CD14-positive monocyte (primary cell): ENCODE results near the gene HSD17B14. TPM values are rescaled to one million over a fixed set of nuclear protein-coding genes. Genes with fewer than 3 reads are reported as not detected.

ENCODE experiments used
- DNase-seq, 3 donors: peaks; one replicate each; pipeline ENCODE4 v3.0.0-alpha.2; 2011 to 2022
- H2AFZ ChIP-seq: 2 replicates; pipeline ENCODE4 v1.6.0; 2012; ENCODE audit warnings: mild to moderate bottlenecking, low read depth, low read length, inconsistent platforms; ENCODE audit not compliant: insufficient read depth, poor library complexity, severe bottlenecking
- H3K27ac ChIP-seq, 2 donors: 1 replicate in 1 of 2; 2 replicates in 1 of 2; pipeline ENCODE4 v1.5.1; 2012 to 2013; ENCODE audit warnings: low read length in 2 of 2, control low read depth in 1 of 2, inconsistent platforms in 1 of 2, low read depth in 1 of 2, mild to moderate bottlenecking in 1 of 2
- H3K27me3 ChIP-seq, 2 donors: one replicate each; pipeline versions ENCODE4 v1.6.0 to v1.6.1; 2011 to 2013; ENCODE audit warnings: low read length in 2 of 2; ENCODE audit not compliant: control insufficient read depth in 2 of 2, insufficient read depth in 2 of 2
- H3K36me3 ChIP-seq, 2 donors: replicated peaks in 1 of 2; 1 replicate in 1 of 2; 2 replicates in 1 of 2; pipeline versions ENCODE4 v1.5.1 to v1.6.1; 2012 to 2013; ENCODE audit warnings: low read length in 2 of 2, control low read depth in 1 of 2, inconsistent platforms in 1 of 2, mild to moderate bottlenecking in 1 of 2; ENCODE audit not compliant: insufficient read depth in 2 of 2, control insufficient read depth in 1 of 2
- H3K4me1 ChIP-seq, 2 donors: 1 replicate in 1 of 2; 2 replicates in 1 of 2; pipeline versions ENCODE4 v1.5.1 to v1.6.1; 2012 to 2013; ENCODE audit warnings: low read length in 2 of 2, control low read depth in 1 of 2, inconsistent platforms in 1 of 2, mild to moderate bottlenecking in 1 of 2, moderate library complexity in 1 of 2; ENCODE audit not compliant: insufficient read depth in 2 of 2, control insufficient read depth in 1 of 2
- H3K4me2 ChIP-seq: replicated peaks from 2 replicates; pipeline ENCODE3; 2012; ENCODE audit warnings: low read length, moderate library complexity, mild to moderate bottlenecking; ENCODE audit not compliant: poor library complexity, severe bottlenecking; ENCODE audit errors: extremely low read depth
- H3K4me3 ChIP-seq, 3 experiments: fragments of 200-600 bp in 1 of 3; sonication (generic) in 1 of 3; replicated peaks in 1 of 3; 1 replicate in 2 of 3; 2 replicates in 1 of 3; pipeline ENCODE4 v1.5.1; 2011 to 2013; ENCODE audit warnings: low read length in 3 of 3, mild to moderate bottlenecking in 3 of 3, control low read depth in 2 of 3, low read depth in 2 of 3, inconsistent platforms in 1 of 3, moderate library complexity in 1 of 3
- H3K79me2 ChIP-seq: 2 replicates; pipeline ENCODE4 v1.6.0; 2012; ENCODE audit warnings: mild to moderate bottlenecking, control low read depth, inconsistent platforms, low read length, moderate library complexity; ENCODE audit not compliant: insufficient read depth
- H3K9ac ChIP-seq: 2 replicates; pipeline ENCODE4 v1.6.0; 2017; ENCODE audit warnings: low read length, mild to moderate bottlenecking; ENCODE audit not compliant: insufficient read depth, poor library complexity, severe bottlenecking
- H3K9me3 ChIP-seq, 2 donors: replicated peaks in 1 of 2; 1 replicate in 1 of 2; 2 replicates in 1 of 2; pipeline versions ENCODE4 v1.5.1 to v1.6.1; 2012 to 2013; ENCODE audit warnings: low read length in 2 of 2, control low read depth in 1 of 2; ENCODE audit not compliant: control insufficient read depth in 1 of 2, insufficient read depth in 1 of 2
- H4K20me1 ChIP-seq: 2 replicates; pipeline ENCODE4 v1.6.0; 2012; ENCODE audit warnings: mild to moderate bottlenecking, low read length, control low read depth, moderate library complexity; ENCODE audit not compliant: insufficient read depth
- H3K27ac Mint-ChIP-seq, 7 donors: one replicate each; pipeline ENCODE4 v1.8.0; 2020; ENCODE audit warnings: mild to moderate bottlenecking in 7 of 7, mixed read lengths in 7 of 7, moderate library complexity in 6 of 7, inconsistent platforms in 2 of 7
- H3K27me3 Mint-ChIP-seq, 3 donors: one replicate each; pipeline ENCODE4 v1.8.0; 2021 to 2022; ENCODE audit warnings: low read depth in 3 of 3, mild to moderate bottlenecking in 3 of 3, mixed read lengths in 3 of 3, moderate library complexity in 3 of 3, inconsistent platforms in 1 of 3
- H3K36me3 Mint-ChIP-seq, 2 donors: one replicate each; pipeline ENCODE4 v1.8.0; 2020; ENCODE audit warnings: mixed read lengths in 2 of 2, inconsistent platforms in 1 of 2, mild to moderate bottlenecking in 1 of 2
- H3K4me1 Mint-ChIP-seq: one replicate; pipeline ENCODE4 v1.8.0; 2020; ENCODE audit warnings: mild to moderate bottlenecking, mixed read lengths
- H3K4me3 Mint-ChIP-seq, 2 donors: one replicate each; pipeline ENCODE4 v1.8.0; 2020; ENCODE audit warnings: mild to moderate bottlenecking in 2 of 2, mixed read lengths in 2 of 2, moderate library complexity in 1 of 2
- H3K9me3 Mint-ChIP-seq, 7 donors: one replicate each; pipeline ENCODE4 v1.8.0; 2020 to 2022; ENCODE audit warnings: mixed read lengths in 7 of 7, mild to moderate bottlenecking in 6 of 7, moderate library complexity in 6 of 7, inconsistent platforms in 2 of 7
- WGBS: methylation state at CpG from one replicate; pipeline ENCODE4 v1.1.5; 2013; ENCODE audit warnings: missing lambda C conversion rate; ENCODE audit not compliant: insufficient coverage; 5-methylcytosine and 5-hydroxymethylcytosine counted together
- intact Hi-C, 2 donors: fragments of 100-400 bp; cut with micrococcal nuclease; formaldehyde crosslinking; loops; one replicate each; pipeline versions ENCODE4 v1.15.0 to v1.15.1; 2023
- polyA plus RNA-seq, 3 donors: library from polyadenylated mRNA; depleted of rRNA in 1 of 3; unstranded in 2 of 3; stranded (reverse) in 1 of 3; fragments of 300-500 nt in 2 of 3; fragments of >200 nt in 1 of 3; fragmentation: Illumina TruSeq in 2 of 3; gene quantifications; 1 replicate in 2 of 3; 2 replicates in 1 of 3; pipeline ENCODE4 v1.2.3, GENCODE V29; 2012 to 2021
- TF ChIP-seq, protein P1 (sequence below): fragments of 200-600 bp; IDR thresholded peaks from one replicate; pipeline ENCODE4 v1.8.0; 2022; ENCODE audit warnings: antibody characterized with exemption, mild to moderate bottlenecking

HSD17B14 gene
- polyA plus RNA-seq, 3 donors = not detected

DNA sequence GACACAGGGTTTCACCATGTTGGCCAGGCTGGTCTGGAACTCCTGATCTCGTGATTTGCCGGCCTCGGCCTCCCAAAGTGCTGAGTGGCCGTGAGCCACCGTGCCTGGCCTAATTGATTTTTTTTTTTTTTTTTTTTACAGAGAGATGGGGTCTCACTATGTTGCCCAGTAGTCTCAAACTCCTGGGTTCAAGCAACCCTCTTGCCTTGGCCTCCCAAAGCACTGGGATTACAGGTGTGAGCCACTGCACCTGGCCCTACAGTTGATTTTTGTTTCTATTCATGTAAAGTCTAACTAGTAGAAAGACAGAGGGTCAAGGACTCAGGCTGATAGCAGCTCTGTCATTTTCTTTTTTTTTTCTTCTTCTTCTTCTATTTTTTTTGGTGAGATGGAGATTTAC is 59.2 kb downstream of the HSD17B14 start:
- Histone ChIP-seq H3K79me2 (no peaks in the 10 kb centered on the region), H3K9ac (no peak overlapping the region), H3K9me3 (no peaks in the 10 kb centered on the region), H3K4me3 (no peak overlapping the region), H3K4me2 (no peak overlapping the region), H4K20me1 (no peaks in the 10 kb centered on the region), H3K36me3 (no peaks in the 10 kb centered on the region), H3K4me1 (peaks cover 13% of the 10 kb centered on the region in 2 donors), H2AFZ (no peak overlapping the region), H3K27ac (no peak overlapping the region), H3K27me3 (no peaks in the 10 kb centered on the region)
- TF ChIP-seq, protein P1, sequence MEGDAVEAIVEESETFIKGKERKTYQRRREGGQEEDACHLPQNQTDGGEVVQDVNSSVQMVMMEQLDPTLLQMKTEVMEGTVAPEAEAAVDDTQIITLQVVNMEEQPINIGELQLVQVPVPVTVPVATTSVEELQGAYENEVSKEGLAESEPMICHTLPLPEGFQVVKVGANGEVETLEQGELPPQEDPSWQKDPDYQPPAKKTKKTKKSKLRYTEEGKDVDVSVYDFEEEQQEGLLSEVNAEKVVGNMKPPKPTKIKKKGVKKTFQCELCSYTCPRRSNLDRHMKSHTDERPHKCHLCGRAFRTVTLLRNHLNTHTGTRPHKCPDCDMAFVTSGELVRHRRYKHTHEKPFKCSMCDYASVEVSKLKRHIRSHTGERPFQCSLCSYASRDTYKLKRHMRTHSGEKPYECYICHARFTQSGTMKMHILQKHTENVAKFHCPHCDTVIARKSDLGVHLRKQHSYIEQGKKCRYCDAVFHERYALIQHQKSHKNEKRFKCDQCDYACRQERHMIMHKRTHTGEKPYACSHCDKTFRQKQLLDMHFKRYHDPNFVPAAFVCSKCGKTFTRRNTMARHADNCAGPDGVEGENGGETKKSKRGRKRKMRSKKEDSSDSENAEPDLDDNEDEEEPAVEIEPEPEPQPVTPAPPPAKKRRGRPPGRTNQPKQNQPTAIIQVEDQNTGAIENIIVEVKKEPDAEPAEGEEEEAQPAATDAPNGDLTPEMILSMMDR = no peak
- Mint-ChIP-seq H3K4me1 (peaks cover 21% of the 10 kb centered on the region), H3K27ac (peak overlapping the region in 1 of 7 donors; percentile 13), H3K4me3 (no peak overlapping the region), H3K27me3 (peaks cover 3 to 12% (median 5%) of the 10 kb centered on the region in 3 donors), H3K9me3 (peaks cover 0 to 2% (median 0%) of the 10 kb centered on the region in 7 donors), H3K36me3 (no peaks in the 10 kb centered on the region)
- WGBS = no CpG with 5 or more reads among the region's 5 CpGs
- DNase-seq = no peak
- intact Hi-C loops = no loop called here

DNA sequence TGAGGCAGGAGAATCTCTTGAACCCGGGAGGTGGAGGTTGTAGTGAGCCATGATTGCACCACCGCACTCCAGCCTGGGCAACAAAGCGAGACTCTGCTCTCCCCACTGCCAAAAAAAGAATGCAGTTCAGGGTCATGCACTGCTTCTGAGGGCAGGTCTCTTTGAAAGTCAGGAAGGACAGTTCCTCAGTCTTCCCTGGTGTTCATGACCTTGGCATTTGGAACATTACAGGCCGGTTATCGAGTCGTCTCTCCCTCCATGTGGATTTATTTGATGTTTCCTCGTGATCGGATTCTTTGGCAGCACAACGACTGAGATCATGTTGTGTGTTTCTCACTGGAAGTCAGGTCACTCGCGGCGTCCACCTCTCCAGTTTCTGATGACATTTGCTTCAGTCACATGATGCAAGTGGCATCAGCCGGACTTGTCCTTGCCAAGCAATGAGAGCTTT is 63.8 kb downstream of the HSD17B14 start:
- Histone ChIP-seq H4K20me1 (no peaks in the 10 kb centered on the region), H3K27me3 (peaks cover 0 to 3% of the 10 kb centered on the region in 2 donors), H3K4me3 (no peak overlapping the region), H3K27ac (no peak overlapping the region), H3K36me3 (no peaks in the 10 kb centered on the region), H3K79me2 (no peaks in the 10 kb centered on the region), H3K4me2 (no peak overlapping the region), H3K9ac (no peak overlapping the region), H2AFZ (no peak overlapping the region), H3K4me1 (peaks cover 20 to 21% of the 10 kb centered on the region in 2 donors), H3K9me3 (no peaks in the 10 kb centered on the region)
- DNase-seq = no peak
- TF ChIP-seq, protein P1 = no peak
- Mint-ChIP-seq H3K4me3 (no peak overlapping the region), H3K27me3 (peaks cover 10 to 24% (median 14%) of the 10 kb centered on the region in 3 donors), H3K27ac (no peak overlapping the region), H3K36me3 (no peaks in the 10 kb centered on the region), H3K4me1 (peaks cover 18% of the 10 kb centered on the region), H3K9me3 (peaks cover 0 to 2% (median 0%) of the 10 kb centered on the region in 7 donors)
- 97% methylated on average over 9 of the region's 13 CpGs for WGBS
- intact Hi-C loops = no loop called here
